HG02938 (cell line): ENCODE measurements around the gene APBA2.

Experiments
- ATAC-seq: cut with Tn5 transposase; IDR thresholded peaks from one replicate; pipeline ENCODE4 v1.9.1; 2021; ENCODE audit warnings: mild to moderate bottlenecking, moderate library complexity; ENCODE audit not compliant: unreplicated experiment

APBA2 gene

DNA sequence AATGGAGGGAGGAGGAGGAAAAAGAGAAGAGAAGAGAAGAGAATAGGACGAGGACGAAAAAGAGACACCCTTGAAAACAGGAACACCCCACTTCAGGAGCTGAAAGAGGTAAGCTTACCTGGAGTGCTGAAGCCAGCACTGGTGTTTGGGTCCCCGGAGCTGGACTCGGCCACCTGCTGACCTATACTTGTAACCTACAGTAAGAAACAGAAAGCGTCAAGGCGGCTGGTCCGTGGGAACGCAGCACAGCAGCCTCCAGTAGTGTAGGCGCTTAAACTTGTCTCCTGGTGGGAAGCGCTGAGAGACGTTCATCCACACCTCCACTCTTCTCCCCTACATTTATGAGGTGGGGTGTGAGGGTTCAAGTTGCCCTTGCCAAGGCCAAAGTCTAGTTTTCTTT lies 242.9 kb downstream of the APBA2 start:
- ATAC-seq: no peak

DNA sequence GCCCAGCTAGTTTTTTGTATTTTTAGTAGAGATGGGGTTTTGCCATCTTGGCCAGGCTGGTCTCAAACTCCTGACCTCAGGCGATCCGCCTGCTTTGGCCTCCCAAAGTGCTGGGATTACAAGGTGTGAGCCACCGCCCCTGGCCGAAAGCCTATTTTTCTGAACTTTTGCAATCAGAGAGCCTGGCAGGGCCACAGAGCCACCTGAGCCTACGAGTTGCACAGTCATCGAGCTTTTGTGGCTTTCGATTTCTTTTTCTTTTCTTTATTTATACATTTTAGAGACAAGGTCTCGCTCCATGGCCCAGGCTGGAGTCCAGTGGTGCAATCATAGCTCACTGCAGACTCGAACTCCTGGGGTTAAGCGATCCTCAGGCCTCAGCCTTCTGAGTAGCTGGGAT lies 243.4 kb downstream of the APBA2 start:
- no peak for ATAC-seq

DNA sequence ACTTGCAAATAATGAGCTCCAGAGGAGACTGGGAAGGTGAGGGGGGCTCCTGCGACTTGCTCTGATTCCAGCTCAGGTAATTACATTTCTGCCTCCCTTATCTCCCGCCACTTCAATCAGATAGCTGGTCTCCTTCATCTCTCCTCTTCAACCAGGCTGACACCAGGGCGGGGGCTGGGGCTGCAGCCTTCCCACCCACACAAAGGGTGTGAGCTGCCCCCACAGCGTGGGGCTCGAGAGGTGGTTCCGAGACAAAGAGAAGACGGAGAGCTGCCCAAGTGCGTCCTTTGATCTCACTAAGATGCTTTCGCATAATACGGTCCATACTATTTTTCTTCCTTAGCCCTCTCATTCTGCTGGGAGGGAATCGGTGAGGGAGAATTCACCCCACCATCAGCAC lies 244.2 kb downstream of the APBA2 start:
- ATAC-seq: no peak

DNA sequence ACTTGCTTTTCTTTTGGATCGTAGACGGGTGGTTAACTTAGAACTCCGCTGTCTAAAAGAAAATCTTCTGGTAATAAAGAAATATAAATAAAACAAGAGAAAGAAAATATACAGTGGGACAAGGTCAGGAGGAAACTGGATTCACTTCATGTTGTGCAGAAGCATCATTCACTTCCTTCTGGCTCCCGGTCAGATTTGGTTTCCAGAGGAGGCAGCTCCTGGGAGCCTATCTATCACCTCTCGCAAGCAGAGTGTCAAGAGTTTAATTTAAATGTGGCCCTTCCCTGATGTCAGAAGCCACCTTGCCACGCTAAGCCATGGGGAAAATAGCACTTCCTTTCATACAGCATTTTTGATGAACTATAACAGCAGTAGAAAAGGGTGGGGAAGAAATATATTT lies 244.7 kb downstream of the APBA2 start:
- no peak for ATAC-seq

DNA sequence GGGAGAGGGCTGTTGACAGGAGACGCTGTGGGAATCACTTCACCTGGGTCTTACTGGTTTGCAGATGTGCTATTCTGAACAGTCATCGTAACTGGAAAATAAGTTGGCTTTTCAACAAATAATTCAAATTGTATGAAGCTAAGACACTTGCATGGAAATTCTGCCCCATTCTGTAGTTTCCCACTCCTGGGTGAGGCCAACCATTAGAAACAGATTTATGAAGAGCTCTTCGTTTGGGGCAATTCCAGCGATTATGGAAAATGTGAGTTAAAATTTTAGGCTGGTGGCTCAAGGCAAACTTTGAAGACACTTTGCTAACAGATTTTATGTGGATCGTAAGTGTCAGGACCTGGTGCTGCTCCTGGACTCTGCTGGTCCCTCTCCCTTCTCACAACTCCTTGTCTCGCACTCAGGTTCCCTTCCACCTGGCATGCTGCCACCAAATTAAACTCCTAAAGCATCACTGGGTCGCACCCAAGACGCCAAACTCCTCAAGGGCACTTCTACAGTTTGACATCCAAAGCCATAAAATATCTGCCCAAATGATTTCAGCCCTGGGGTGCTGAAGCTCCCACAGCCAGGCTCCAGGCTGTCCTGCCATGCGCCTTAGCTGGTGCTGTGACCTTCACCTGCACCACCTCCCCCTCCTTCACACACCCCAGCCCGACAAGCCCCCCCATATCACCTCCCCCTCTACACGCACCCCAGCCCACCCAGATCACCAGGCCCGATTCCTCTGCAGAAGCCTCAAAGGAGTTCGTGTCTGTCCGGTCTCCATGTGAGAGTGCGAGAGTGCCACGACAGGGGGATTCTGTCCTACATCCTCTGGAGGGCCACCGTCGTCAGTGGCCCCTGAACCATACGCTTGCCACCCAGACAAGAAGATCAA lies 245.4 kb downstream of the APBA2 start:
- no peak for ATAC-seq

DNA sequence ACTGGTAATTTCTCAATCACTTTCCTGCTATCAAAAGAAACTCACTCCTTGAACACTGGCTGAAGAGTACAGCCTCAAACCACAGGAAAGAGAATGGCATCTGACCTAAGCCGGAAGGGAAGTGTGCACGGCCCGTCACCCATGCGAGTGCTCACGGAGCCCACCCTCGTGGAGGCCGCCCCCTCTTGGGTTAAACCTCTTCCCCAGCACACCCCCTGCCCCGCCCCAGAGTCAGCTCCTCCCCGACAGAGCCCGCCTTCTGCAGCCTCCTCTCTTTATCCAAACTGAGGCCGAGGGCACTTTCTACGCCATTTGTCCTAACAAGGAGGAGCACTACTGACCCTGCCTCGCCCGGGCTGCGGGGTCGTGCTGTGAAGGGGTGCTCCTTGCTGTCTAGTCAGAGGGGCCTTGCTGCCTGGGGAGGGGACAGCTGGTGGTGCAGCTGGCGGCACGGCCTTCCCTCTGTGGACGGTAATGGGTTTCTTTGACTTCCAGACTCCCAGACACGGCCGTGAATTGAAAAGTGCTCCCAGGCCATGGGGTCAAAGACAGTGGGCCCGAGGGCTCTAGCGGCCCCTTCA lies 246.2 kb downstream of the APBA2 start:
- ATAC-seq: no peak

DNA sequence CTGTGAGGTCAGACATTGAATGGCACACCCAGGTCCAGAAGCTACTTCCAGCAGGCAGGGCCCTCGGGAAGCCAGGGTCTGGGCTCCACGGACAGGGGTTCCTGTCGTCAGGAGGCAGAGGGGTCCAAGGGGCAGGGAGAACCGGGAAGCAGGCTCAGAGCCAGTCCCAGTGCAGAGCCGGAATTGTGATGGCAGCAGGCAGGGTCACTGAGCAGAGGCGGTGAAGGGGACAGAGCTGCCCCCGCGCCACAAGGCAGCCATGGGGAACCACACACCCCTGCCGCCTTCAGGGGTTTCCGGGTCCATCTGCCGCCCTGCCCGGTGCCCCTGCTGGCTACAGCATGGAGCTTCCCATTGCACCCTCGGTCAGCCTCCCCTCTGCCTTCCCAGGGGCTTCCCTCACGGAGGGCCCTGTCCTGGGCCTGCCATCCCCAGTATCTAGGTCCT lies 247.0 kb downstream of the APBA2 start:
- ATAC-seq: no peak

DNA sequence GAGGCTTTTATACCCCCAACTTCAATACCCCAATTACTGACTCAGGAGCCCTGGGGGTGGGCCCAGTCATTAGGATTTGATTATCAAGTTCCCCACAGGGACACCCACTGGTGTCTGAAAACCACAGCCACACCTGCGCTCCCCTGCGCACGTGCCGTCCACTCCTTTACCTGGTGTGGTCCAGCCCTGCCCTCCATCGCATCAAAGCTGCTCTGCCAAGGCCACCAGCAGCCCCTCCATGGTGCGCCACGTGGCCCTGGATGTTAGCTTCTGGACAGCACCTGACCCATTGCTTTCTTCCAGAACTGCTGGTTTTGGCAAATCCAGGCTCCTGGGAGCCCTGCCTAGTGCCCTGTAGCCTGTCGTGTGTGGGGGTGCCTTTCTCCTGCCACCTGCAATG lies 247.5 kb downstream of the APBA2 start:
- ATAC-seq: no peak

DNA sequence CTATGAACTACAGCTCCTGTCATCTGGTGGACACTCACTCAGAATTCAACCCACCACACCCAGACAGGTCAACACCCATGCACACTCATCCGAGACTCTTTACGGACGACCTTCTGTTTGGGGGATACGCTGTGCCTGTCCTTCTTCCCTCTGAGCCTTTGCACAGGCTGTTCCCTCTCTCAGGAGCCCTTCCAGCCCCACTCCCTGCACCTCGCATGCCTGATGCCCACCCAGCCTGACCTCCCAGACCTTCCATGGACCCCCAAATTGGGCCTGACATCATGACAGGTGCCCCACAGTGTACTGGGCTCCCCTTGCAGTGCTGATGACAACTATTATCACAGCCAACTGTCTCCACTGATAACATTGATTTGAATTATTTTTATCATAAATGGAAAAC lies 248.0 kb downstream of the APBA2 start:
- no peak for ATAC-seq

DNA sequence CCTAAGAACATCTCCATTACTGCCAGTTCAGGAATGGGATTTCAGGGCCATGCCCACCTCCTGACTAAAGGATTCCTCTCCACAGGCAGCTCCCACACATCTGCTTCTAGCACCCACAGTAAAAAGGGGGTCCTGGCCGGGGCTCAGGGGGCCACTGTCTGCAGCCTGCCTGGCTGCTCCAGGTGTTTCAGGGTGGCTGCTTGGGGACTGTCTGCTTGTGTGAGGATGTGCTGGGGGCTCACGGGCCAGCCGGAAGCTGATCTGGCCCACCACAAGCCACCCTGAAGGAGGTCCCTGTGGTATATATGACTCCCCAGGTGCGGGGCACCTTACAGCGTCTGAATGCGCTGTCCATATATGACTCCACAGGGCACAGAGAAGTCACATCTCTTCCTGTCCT lies 248.5 kb downstream of the APBA2 start:
- ATAC-seq: no peak

DNA sequence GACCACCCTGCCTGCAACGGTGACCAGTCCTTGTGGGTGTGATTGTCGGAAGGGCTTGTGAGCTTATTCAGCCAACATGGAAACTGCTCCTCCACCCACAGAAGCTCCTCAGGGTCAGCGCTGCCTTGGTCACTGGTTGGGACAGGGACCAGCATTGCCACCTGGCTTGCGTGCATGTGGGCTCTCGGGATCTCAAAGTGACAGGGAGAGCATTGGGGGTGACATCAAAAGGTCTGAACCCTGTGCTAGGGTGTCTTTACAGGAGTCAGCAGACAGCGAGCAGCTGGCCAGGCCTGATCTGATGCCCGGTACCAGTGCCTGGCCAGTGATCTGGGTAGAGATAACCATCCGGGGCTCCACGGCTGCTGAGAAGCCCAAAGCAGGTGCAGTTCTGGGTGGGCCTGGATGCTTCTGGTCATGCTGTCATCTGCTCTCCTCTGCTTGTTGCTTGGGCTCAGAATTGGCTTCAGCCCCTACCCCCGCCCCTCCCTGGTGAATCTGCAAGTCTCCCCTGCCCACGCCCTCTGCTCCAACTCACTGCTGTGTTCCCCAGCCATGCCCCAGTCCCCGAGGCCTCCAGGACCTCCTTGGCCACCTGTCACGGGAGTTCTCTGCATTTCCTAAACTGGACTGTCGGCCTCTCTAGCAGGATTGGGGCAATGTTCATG lies 249.0 kb downstream of the APBA2 start:
- ATAC-seq: no peak

DNA sequence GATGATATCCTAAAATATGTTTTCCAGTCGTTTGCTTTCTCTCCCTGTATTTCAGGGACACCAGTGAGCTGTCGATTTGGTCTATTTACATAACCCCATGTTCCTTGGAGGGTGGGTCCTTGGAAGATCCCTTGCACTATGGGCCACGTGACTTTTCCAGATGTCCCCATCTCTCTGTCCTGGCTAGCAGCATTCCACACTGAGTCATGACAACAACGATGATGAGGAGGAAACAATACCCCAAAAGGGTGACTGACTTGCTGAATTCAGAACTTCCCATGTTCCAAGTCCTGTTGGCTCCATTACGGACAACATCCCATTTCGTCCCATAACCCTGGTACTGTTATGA lies 249.5 kb downstream of the APBA2 start:
- ATAC-seq: no peak

DNA sequence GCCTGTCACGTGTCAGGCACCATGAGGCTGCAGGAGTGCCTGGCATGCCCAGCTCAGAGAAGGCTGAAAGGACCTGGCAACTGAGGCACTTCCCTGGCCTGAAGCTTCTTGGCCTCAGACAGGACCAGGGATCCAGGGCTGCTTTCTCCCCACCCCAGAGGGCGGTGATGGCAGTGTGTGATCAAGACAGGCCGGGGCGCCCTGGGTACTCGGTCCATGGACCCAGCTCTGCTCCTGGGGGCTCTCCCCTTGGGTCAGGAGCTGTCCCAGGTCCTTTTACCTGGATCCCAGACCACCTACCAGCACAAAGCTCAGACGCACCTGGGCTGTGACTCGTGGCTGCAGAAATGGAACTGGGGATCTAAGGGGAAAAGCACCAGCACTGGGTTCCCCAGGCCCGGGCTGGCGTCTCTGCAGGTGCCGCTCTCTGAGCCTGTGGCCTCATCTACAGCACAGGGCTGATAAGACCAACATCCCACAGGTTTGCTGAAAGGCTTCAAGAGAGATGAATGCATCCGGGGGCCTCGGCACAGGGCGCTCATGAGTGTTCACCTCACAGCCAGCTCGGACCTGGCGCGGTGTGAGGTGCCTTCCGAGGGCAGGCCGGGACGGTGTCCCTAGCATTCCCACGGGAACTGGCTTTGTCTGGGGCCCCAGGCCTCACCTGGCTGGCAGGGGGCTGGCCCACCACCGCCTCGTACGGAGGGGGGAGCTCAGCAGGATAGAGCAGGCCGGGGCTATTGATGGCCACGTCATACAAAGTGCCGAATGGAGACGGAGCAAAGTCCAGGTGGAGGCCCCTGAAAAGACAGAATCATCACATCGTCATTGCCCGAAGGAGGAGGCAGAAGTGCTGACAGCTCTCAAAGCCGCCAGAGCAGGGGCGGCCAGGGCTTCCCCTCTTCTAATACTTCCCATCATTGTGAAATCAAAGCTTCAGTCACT lies 250.2 kb downstream of the APBA2 start:
- no peak for ATAC-seq

DNA sequence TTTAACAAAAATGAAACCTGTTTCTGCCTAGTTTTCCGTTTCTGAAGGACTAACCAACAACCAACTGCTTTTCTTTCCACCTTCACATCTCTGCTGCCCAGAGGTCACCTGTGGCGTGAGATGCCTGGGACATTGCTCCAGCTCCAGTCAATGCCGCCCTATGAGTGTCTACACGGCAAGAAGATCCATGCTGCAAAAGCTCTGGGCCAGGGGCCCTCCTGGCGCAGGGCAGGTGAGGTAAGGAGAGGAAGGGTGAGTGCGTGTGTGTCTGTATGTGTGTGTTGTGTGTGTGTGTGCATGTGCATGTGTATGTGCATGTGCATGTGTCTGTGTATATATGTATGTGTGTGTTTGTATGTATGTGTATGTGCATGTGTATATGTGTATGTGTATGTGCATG lies 252.5 kb downstream of the APBA2 start:
- no peak for ATAC-seq

DNA sequence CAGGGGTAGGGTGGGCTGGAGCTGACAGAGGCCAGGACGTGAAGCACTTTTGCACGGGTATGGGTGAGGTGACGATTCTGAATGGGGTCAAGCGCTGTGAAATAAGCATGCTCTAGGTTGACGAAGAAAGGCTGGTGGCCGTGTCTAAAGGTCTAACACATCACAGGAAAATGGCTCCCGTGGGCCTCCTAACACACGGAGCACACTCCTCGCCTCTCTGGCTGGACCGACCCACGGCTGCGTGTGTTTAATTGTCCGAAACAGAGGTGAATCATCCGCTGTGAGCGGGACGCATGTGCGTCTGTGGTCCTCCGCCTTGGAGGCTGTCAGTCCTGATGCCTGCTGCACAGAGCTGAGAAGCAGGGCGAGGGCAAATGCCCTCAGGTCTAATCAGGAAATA lies 253.3 kb downstream of the APBA2 start:
- no peak for ATAC-seq

DNA sequence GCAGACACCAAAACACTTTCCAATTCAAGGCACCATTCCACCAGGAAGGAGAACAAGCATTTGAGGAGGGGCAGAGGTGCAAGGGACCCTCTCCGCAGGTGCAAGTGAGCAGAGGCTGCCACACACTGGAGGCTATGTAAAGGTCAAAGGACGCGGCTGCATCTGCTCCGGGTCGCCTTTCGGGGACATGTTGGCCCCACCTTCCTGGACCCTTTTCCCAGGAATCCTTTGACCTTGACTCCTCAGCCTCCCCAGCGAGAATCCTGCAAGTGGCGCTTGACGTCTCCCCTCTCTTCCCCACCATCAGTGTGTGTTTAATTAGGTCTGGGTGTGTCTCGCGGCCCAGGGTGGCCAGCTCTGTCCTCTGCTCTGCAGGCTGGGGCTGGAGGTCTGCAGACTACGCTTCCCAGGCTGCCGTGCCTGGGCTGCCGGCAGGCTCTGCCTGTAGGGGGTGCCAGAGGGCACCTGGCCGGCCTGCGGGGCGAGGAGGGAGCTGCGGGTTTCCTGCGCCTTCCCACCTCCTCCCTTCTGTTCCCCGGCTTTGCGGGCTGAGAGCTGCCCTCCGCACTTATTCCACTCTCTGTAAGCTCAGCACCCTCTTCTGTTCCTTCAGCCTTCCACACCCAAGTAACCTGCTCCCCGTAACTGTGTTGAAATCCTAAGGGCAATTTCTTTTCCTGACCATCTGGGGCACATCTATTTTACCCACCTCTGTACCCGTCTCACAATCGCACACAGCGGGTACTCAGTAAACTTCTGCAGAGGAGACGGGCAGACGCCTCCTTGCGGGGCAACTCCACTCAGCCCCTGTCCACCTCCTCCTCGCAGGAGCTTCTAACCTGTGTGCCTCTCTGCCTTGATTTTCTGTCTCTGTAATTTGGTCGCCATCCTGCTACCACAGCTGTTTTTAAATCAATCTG lies 254.0 kb downstream of the APBA2 start:
- ATAC-seq: no peak

DNA sequence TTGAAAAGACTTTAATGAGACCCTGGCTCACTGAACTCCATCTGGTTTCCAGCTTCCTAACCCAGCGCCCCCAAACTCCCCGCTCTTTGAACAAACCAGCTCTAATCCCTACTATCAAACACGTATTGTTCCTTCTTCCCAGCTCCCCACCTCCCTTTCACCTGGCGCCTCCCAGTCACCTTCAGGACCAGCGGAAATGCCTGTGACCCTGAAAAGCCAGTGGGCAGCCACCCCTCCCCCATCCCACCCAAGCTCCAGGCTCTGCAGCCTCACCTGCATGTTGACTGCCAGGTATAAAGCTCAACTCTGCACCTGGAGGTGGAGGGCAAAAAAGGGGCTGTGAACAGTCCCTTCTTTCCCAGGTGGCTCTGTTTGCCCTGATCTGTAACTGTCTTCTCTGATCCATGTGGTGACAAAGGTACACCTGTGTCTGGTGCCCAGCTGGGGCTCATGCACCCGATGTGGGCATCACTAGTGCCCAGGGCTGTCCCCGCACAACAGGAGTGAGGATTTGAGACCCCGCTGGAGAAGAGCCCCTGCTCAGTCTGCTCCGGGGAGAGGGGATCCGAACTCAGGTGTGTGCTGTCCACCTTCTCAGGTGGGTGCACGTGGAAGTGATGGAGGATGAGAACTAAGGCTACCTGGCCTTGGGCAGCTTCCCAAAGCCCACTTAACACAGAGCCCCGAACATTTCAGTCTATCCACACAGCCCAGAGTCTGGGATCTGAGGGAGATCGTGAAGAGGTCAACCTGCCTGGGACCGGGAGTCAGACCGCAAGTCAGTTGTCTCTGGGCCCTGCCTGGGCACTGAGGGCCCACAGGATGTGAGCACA lies 254.9 kb downstream of the APBA2 start:
- no peak for ATAC-seq

DNA sequence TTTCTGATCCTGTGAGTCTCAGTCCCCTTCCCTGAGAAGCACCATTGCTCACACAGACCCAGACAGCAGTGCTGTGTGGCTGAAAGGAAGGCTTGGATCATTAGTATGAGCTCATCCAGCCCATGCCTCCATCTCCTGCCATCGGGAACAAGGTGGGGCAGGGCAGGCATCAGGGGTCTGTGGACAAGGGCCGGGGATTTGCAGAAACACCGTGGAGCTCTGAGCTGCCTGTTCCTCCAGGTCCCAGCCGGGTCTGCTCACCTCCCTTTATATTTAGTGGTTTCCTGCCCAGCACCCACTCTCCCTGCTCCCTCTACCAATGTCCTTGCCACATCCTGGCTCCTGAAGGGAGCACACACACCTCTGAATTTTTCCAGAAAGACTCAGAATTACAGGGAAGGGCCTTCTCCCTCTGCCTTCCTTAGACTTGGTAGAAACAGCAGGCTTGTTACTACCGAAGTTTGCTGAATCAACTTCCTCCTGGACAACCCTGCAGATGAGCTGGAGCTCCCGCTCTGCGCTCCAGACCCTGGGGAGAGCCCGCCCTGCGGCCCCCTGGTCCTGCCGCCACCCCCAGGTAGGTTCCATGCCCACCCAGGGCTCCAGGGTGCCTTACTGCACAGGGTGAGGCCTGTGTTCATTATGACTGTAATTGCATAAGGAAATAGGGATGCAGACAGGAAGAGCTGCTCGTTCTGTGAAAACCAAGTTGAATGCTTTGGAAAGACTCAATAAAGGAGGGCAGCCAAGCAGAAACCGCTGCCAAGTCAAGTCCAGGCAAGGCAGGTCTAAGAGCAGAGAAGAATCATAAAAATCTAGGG lies 255.7 kb downstream of the APBA2 start:
- ATAC-seq: no peak
